ENCODE measurements around the gene C5orf63.
"Not testable (repeated sequence)": the region's sequence is repeated elsewhere in the genome, so short reads cannot be mapped to it uniquely, and the experiment has no call there.

The C5orf63 gene

DNA sequence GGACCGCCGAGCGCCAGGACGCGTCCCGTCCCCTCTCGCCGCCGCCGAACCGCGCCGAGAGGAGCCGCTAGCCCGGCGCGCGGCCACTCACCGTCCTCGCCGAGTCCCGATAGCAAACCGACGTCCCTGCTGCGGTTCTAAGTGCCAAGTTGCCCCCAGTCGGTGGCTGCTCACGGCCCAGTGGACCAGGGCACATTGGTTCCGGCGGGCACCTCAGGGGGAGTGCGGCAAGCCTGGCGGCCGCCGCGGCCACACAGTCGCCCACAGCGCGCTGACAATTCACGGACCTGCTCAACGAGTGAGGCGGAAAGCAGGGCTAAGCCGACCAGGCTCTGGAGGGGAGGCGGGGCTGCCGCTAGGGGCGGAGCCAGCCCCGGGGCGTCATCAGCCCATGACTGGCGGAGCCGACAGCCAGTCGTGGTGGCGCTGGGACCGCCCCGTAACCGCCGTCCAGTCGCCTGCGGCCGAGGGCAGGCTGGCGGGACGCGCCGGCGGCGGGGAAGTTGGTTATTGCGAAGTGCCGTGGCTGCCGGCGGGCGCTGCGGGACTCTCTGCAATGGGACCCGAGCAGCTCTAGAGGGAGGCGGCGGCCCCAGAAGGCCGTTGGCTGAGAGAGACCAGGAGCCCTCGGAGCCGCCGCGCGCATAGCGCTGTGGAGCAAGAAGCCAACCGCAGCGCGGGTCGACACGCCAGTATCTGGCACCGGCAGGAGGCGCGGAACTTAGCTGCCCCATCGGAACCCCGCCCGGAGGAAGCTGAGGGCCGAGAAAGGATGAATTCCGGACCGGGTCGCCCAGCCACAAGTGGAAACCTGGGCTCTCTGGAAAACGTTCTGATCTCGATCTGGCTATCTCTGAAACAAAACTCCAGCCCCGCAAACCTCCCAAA lies 42.8 kb downstream of the C5orf63 start, which contains the start of gene MARCHF3:
Gene MARCHF3, minus strand, starts transcription at position 300 of the 888 bp plus-strand sequence. CDS start 112,387 bp downstream, outside the sequence.
- peak; percentile 49 to 64 for DNase-seq

DNA sequence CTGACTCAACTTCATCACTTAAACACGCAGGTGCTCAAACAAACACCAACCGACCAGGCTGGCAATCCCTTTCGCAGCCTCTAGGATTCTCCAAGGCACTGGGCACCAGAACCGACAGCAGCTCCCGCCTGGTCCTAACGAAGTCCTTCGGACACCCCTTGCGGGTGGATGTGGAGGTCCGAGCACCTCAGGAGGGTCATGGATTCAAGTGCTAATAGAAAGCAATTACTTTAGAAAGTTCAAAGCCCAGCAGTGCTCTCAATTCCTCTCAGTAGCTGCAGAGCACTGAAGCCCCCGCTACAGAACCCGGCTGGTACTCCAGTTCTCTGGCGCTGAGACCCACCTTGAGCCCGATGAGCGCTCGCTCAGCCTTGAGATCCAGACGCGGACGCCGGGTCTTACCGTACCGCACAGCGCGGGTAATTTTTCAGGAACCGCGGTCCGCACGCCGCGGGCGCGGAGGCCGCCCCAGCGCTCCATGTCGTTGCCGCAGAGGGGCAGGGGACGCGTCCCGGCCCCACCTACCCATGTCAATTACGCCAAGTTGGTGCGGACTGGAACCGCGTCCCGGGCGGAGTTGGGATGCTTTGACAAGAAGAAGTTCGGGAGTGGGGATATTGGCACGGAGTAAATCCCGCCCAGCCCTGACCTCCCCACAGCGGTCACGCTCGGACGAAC lies 43.6 kb downstream of the C5orf63 start:
- DNase-seq = peak; percentile 34 to 40

DNA sequence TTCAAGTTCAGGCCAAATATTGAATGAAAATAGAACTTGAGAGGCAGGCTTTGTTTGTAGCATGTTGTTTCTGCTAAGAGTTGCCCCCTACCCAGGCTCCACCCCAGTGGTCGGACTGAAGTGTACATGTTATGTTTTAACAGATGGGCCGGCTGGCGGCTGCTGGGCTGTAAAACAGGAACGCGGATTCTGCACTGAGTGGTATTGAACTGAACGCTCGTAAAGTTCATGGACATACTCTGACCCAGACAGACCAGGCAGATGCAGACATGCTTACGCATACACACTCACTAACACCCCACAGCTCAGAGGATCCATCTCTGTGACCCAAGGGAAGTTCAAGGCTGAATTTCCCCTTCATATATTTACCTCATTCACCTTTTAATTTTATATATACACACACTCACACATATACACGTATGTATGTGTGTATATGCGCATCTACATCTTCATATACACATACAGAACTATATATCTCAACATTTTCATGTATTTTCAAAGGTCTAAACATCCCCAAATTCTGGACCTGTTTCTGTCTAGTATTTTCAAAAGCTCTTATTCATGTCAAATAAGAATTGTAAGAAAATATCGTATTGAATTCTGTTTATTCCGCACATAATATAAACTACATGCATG lies 44.4 kb downstream of the C5orf63 start:
- DNase-seq = no peak

DNA sequence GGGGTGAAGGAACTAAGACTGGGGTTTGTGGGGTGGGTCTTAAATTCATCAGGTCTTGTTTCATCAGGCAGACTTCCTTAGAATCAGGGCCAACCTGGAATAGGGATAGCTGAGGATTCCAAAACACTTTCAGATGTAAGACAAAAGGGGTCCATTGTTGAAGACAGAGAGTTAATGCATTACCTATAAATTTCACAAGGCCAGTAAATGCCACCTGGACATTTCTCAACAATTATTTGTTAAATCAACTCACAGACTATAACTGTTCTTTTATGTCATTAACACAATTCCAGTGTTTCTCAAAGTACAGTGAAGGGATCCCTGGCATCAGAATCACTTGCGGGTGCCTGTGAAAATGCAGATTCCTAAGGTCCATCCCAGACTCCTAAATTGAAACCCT lies 45.8 kb downstream of the C5orf63 start:
- DNase-seq = no peak

DNA sequence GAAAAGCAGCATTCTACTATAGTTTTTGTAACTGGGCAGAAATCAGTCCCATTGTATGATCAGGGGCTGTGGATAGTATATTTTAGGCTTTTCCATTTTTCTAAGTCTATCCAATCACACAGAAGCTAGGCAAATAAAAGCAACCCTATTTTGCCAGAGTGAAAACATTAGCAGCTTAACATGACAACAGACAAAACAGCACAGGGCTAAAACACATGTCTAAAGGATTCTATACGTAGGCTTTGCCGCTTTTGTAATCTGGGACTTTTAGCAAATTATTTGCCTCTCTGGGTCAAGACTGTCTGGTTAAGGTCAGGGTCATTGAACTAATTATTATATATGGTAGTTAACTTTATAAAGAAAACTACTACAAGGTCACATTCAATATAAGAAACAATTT lies 47.1 kb downstream of the C5orf63 start:
- no peak for DNase-seq

- DNase-seq = no peak
Measured at GRCh38 chr5:127025467-127025866, 47.8 kb downstream of the C5orf63 start.

DNA sequence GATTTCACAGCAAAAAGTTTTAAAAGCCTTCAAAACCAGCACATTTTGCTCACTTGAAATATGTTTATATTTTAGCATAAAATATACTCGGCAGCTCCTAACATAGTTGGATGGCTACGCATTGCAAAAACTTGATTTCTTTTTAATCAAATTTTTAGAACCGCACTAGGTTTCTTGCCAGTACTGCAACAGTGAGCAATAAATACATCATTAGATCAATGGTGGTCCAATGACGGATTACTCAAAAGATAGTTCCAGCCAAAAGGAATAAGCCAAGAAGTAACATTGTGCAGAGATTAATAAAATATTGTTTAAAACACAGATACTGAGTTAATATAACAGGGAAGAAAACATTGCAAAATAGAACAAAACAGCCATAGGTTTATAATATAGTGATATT lies 48.5 kb downstream of the C5orf63 start:
- no peak for DNase-seq

GRCh38 chr5:127023552-127024191 lies 49.6 kb downstream of the C5orf63 start:
- DNase-seq = not testable (repeated sequence)

- no peak for DNase-seq
Measured at GRCh38 chr5:127022846-127023245, 50.5 kb downstream of the C5orf63 start.

- no peak for DNase-seq
Measured at GRCh38 chr5:127019928-127020327, 53.4 kb downstream of the C5orf63 start.

- not testable (repeated sequence) for DNase-seq
Measured at GRCh38 chr5:127016722-127017121, 56.6 kb downstream of the C5orf63 start.

GRCh38 chr5:127015716-127016115 lies 57.6 kb downstream of the C5orf63 start:
- DNase-seq = no peak

GRCh38 chr5:127014573-127014972 lies 58.7 kb downstream of the C5orf63 start:
- DNase-seq = no peak

DNA sequence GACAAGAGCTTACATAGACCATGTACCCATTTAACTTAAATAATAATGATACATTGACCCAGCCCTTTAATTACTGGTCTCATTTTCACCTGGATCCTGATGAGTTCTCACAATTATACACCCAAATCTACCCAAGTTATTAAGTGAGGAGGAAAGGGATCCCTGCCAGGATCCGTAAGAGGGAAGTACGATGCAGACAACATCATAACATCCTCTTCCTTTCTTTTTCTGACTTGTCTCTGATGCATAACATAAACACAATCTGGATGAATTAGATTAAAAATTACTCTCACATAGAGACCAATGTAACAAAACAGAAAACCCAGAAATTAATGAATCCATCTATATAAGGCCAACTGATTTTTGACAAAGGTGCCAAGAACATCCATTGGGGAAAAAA lies 59.9 kb downstream of the C5orf63 start:
- DNase-seq = no peak

DNA sequence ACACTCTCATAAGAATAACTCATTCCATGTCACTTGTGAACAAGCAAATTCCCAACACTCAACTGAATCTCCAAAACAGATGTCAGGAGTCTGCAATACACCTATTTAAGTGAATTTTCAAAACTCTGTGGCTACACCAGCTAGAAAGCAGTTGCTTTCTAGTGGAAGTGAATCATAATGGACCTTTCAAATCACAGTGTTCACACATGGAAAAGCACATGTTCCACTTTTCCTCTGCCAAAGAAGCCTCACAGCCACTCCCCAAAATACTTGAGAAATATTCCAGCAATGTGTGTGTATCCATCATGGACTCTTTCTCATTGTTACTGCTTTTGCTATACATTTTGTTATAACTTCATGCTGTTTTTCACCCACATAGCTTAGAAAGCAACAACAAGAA lies 60.4 kb downstream of the C5orf63 start:
- DNase-seq = no peak

- no peak for DNase-seq
Measured at GRCh38 chr5:127011961-127012644, 61.2 kb downstream of the C5orf63 start.

DNA sequence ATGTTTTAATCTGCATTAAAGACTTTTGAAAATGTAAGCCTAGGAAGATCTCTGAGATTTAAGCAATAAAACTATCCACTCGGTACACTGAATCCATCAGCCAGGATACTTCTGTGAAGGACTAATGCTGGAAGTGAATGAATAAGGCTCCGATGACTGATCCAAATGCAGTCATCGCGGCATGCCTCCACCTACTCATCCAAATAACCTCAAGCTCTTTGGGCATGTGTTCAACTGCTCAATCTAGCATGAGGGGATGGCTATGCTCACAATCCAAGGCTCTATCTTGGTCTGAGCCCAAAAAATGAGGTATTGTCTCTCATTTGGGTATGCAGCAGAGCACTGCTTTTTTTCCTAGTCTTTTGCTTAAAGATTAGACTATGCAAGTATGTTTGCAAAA lies 62.1 kb downstream of the C5orf63 start:
- peak; percentile 55 to 84 for DNase-seq

GRCh38 chr5:127010362-127010761 lies 62.9 kb downstream of the C5orf63 start:
- no peak for DNase-seq

- no peak for DNase-seq
Measured at GRCh38 chr5:127009784-127010183, 63.5 kb downstream of the C5orf63 start.

DNA sequence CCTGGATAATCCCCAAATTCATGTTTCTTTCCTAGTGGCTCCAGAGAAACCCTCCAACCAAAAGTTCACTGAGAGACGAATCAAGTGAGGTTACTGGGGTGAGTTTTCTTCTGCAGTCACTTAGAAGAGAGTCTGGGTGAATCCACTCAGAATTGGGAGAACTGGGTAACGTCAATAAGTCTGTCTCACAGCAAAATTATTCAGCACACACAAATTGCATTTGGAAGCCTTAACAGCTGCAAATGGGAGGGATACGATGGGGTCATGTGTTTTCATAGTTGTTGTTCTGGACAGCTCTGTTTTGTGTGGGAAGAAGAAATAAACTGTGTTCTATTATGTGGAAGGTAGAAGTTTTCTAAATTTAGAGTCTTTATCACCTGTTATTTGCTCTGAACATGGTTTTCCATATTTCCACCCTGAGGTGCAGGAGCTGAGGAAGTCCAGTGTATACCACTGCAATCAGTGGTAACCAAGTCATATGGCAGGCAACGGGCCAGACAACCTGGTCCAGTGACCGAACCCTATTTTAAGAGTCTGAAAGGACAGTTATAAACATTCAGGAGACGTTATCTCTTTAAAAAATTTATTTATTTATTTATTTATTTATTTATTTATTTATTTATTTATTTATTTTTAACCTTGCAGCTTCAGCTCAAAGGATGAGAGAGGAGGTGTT lies 64.9 kb downstream of the C5orf63 start:
- DNase-seq = no peak

- DNase-seq = no peak
Measured at GRCh38 chr5:127007522-127007921, 65.8 kb downstream of the C5orf63 start.

- no peak for DNase-seq
Measured at GRCh38 chr5:127006744-127007143, 66.6 kb downstream of the C5orf63 start.

All from cerebellar nuclear complex (tissue), 1 donor.